Measurements from ENCODE around the gene EEFSEC.
"Not testable (repeated sequence)": the region's sequence is repeated elsewhere in the genome, so short reads cannot be mapped to it uniquely, and the experiment has no call there.

DNA sequence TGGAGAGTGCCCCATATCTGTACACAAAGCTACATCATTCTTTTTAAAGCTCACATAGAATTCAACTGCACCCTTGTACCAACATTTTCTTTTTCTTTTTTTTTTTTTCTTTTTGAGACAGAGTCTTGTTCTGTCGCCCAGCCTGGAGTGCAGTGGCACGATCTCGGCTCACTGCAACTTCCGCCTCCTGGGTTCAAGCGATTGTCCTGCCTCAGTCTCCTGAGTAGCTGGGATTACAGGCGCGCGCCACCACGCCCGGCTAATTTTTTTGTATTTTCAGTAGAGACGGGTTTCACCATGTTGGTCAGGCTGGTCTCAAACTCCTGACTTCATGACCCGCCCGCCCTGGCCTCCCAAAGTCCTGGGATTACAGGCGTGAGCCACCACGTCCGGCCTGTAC, 1.1 kb downstream of the EEFSEC start:
- TF ChIP-seq, protein P1, sequence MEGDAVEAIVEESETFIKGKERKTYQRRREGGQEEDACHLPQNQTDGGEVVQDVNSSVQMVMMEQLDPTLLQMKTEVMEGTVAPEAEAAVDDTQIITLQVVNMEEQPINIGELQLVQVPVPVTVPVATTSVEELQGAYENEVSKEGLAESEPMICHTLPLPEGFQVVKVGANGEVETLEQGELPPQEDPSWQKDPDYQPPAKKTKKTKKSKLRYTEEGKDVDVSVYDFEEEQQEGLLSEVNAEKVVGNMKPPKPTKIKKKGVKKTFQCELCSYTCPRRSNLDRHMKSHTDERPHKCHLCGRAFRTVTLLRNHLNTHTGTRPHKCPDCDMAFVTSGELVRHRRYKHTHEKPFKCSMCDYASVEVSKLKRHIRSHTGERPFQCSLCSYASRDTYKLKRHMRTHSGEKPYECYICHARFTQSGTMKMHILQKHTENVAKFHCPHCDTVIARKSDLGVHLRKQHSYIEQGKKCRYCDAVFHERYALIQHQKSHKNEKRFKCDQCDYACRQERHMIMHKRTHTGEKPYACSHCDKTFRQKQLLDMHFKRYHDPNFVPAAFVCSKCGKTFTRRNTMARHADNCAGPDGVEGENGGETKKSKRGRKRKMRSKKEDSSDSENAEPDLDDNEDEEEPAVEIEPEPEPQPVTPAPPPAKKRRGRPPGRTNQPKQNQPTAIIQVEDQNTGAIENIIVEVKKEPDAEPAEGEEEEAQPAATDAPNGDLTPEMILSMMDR (conservative IDR thresholded peaks at IDR 0.05; ENCODE audit: low read depth, low read length) = not testable (repeated sequence)
- TF ChIP-seq EZH2 (IDR thresholded peaks at IDR 0.05; ENCODE audit: low read length, unreplicated experiment) = not testable (repeated sequence)

All from PC-3 (cell line).